SKM-1 (cell line): ENCODE measurements around the gene CAP1.
"Not testable (repeated sequence)": the region's sequence is repeated elsewhere in the genome, so short reads cannot be mapped to it uniquely, and the experiment has no call there.

ENCODE experiments used
- DNase-seq: peaks from one replicate; lab custom pipeline; 2025; ENCODE audit not compliant: unreplicated experiment; lab: John Stamatoyannopoulos, UW

The CAP1 gene, protein sequence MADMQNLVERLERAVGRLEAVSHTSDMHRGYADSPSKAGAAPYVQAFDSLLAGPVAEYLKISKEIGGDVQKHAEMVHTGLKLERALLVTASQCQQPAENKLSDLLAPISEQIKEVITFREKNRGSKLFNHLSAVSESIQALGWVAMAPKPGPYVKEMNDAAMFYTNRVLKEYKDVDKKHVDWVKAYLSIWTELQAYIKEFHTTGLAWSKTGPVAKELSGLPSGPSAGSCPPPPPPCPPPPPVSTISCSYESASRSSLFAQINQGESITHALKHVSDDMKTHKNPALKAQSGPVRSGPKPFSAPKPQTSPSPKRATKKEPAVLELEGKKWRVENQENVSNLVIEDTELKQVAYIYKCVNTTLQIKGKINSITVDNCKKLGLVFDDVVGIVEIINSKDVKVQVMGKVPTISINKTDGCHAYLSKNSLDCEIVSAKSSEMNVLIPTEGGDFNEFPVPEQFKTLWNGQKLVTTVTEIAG

DNA sequence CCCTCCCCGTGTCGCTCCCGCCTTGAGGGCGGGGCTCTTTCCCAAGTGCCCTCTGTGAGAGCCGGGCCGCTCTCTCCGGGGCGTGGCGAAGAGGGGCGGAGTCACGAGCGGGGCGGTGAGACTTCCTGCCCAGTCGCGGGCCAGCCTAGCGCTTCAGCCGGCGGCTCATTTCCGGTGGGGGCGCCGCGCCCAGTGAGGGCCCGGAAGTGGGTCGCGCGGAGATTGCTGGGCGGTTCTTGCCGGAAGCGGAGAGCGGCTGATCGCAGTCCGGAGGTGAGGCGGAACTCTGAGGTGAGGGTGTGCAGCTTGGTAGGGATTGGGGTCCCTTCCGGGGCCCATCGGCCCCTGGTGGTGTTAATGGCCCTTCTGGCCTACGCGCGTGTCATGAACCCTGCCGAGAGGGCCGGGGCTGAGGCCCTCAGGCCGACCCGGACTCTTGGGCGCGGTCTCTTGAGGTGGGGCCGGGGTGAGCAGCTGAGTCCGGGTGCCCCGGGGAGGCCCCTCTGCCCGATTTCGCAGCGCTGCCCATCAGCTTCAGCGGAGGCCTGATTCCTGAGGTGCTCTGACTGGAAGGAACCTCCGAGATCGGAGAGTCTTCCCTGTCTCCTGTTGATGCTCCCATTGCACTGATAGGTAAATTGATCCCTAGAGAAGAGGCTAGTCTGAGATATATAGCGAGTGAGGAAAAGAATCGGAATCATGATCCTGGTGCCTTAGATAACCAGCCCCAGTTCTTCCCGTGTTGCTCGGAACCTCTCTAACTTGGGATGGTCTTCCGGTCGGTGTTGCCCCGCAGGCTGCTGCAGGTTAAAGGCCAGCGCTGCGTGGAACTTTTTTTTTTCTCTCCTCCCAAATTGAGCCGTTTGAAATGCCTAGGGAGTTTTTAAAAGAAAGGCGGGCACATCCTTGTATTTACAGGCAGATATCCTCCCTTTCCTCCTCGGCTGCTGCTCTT is at the start of gene CAP1:
TSS of gene CAP1 (plus strand) at position 219 of the 955 bp plus-strand sequence. CDS start 18,618 bp downstream, outside the sequence.
- peak; percentile 90 for DNase-seq

GRCh38 chr1:39992234-39992633 is 48.3 kb upstream of the CAP1 start:
- no peak for DNase-seq

DNA sequence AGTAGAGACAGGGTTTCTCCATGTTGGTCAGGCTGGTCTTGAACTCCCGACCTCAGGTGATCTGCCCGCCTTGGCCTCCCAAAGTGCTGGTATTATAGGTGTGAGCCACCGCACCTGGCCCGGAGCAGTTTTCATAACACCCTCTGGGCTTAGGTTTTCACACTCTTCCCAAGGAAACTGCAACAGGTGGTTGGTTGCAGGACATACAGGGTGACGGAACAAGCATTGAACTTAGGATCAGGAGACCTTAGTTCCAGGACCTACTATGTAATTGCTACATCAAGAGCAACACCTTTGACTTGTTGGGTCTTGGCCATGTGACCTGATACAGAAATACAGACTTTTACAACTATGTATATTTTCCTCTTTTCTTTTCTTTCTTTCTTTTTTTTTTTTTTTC is 47.6 kb upstream of the CAP1 start:
- DNase-seq, result no peak

GRCh38 chr1:39995973-39996393 is 44.5 kb upstream of the CAP1 start:
- no peak for DNase-seq

GRCh38 chr1:39996396-39997004 is 44.0 kb upstream of the CAP1 start:
- no peak for DNase-seq

- DNase-seq, result no peak
Measured at GRCh38 chr1:40001456-40001855, 39.1 kb upstream of the CAP1 start.

DNA sequence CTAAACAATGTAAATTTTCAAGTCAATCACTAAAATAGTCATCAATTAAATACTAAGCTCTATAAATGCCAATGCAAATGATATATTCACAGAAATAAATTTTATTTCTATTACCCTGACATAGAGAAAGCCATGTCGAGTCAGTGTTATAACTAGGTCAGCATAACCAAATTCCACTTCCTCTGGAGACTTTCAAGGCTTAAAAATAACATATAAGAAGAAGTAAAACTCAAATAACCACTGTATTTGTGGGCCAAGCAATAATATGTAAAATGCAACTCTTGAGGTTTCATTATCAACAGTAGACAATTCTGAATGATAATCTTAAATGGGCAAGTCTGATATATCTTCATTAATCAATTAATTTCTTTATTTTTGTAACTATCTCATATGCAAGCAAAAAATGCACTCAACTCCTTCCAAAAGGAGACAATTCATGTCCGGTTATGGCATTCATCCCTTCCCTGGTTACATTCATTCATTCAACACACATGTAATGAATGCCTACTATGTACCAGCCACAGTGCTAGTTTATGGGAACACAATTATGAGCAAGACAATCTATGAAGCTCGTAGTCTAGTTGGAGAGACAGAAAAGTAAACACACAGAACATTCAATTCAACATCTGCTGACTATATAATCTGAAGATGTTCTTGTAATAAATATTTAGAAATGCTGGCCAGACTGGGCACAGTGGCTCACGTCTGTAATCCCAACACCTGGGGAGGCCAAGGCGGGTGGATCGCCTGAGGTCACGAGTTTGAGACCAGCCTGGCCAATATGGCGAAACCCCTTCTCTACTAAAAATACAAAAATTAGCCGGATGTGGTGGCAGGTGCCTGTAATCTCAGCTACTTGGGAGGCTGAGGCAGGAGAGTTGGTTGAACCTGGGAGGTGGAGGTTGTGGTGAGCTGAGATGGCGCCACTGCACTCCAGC is 37.1 kb upstream of the CAP1 start:
- no peak for DNase-seq

DNA sequence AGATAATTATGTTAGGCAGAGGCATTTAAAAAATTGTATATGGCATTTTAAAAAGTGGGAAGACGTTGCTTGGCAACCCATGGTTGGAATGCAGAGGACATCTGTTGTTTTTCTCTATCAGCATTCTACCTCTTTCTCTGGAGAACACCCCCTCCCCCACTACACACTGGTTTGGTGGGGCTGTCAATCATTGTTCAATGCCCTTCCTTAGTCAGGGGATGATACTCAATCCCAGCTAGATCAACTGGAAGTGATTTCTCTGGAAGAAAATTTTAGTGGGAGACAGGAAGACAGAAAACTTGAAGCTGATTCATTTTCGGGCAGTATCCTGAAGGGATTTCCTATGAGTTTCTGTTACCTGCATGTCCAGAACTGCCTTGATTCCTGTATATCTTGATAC is 35.7 kb upstream of the CAP1 start:
- DNase-seq, result no peak

DNA sequence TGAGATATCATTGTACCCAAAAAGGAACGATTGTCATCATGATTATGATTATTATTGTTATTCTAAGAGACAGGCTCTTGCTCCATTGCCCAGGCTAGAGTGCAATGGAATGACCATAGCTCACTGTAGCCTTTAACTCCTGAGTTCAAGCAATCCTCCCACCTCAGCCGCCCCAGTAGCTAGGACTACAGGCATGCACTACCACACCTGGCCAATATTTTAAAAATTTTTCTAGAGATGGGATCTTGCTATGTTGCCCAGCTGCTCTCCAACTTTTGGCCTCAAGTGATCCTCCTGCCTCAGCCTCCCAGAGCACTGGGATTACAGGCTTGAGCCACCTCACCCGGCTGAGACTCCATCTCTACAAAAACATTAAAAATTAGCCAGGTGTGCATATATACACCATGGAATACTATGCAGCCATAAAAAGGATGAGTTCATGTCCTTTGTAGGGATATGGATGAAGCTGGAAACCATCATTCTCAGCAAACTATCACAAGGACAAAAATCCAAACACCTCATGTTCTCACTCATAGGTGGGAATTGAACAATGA is 33.0 kb upstream of the CAP1 start:
- not testable (repeated sequence) for DNase-seq

GRCh38 chr1:40011198-40011597 is 29.3 kb upstream of the CAP1 start:
- no peak for DNase-seq

DNA sequence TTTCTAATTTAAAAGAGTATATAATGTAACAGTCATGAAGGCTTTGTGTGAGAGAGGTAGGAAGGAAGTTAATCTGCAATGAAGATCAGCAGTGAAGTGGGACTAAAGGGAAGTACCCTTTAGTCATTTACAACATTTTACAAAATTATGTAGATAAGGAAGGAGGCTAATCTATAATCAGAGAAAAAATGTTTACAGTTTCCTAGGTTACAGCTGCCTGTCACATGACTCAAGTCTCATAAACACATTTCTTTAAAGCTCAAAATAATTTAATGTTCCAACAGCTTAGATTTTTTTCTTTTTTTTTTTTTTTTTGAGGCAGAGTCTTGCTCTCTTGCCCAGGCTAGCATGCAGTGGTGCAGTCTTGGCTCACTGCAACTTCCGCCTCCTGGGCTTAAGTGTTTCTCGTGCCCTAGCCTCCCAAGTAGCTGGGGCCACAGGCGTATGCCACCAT is 26.2 kb upstream of the CAP1 start:
- peak; percentile 18 for DNase-seq

DNA sequence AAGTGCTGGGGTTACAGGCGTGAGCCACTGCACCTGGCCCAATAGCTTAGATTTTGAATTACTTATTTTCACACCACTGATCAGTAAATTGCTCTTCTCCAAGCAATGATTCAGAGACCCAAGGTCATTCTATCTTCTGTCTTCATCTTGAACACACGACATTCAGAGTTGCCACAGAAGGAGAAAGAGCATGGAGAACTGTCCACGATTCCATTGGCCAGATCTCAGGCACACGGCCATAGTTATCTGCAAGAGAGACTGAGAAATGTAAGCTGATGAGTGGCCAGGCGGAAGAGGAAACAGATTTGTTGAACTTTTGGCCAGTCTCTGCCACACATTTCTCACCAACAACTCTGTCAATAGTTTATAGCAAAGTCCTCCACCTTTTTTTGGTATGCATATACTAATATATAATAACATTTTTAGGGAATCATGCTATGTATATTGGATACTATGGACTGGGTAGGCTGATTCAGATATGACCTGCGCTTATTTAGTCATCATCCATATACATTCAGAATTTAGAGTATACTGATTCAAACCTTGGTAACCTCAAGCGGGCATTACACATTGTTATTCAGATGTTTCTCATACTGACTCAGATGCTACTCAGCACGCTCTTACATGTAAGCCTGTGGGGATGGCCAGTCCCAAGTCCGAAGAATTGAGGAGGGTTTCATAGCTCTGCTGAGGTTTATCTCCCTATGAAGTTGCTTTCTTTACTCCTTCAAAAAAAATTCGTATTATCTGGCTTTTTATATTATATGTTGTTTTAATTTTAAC is 25.5 kb upstream of the CAP1 start:
- no peak for DNase-seq

DNA sequence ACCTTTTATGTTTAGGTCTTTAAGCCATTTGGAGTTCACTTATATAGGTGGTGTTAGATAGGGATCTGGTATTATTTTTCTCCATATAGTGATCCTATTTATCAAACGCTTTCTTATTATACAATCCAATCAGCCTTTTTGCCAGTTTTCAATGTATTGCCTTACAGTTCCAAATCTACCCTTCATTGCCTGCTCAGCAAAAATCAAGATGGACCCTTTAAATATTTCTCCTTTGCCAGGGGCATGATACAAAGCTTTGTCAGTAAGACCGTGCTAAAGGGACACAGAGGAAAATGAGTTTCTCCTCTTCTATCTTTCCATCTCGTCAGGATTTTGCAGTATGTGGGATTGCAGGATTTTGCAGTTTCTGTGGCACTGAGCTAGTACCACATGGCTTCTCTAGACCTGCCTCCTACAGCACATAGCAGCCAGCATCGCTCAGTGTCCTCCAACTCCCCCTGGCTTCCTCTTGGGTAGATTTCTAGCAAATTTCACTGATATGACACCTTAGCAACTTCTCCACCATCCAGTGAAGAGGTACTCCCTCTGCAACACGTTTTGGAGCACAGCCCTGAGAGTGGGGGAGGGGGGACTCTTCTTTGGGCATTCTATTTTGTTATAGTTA is 22.5 kb upstream of the CAP1 start:
- no peak for DNase-seq

- DNase-seq, result no peak
Measured at GRCh38 chr1:40020447-40021085, 20.0 kb upstream of the CAP1 start.

DNA sequence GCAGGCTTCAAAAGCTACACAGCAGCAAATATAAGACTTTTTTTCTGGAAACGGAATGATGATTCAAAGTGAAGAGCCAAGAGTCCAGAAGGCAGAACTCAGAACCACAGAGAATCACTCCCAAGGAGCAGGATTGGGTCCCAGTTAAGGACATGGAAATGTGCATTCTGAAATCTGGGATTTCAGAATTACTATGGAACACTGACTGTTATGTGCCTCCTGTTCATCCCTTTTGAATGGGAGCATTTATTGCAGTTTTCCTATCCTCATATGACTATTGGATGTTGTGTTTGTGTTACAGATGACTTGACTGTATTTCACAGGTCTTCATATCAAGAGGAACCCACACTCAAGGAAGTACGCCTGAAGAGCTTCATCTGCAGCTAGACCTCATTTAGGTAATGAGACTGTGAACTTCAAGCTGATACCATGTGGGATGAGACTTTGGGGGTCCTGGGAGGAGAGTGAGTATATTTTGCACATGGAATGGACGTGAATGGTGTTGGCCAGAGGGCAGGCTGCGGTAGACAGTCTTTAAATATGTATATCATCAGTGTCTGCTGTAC is 17.1 kb upstream of the CAP1 start:
- DNase-seq, result no peak

- DNase-seq, result no peak
Measured at GRCh38 chr1:40024671-40025070, 15.9 kb upstream of the CAP1 start.

- no peak for DNase-seq
Measured at GRCh38 chr1:40027647-40028046, 12.9 kb upstream of the CAP1 start.

GRCh38 chr1:40029608-40030007 is 10.9 kb upstream of the CAP1 start:
- no peak for DNase-seq
